BJ (cell line): ENCODE results near the gene PPP3CA. TPM values are rescaled to one million over a fixed set of nuclear protein-coding genes. Genes with fewer than 3 reads are reported as not detected.

Experiments
- CTCF ChIA-PET: fragments of 350-600 bp; formaldehyde crosslinking; extraction: SDS; loops from one replicate; lab custom pipeline; 2021; ENCODE audit warnings: antibody characterized with exemption, inconsistent platforms; lab: Yijun Ruan, JAX
- POLR2A ChIA-PET: fragments of 300-600 bp; sonication (Branson Sonifier 250); formaldehyde crosslinking; extraction: SDS; loops from one replicate; lab custom pipeline; 2021; ENCODE audit warnings: antibody characterized with exemption; lab: Charles Lee
- DNase-seq: peaks from one replicate; pipeline ENCODE4 v3.0.0-alpha.2; 2011; ENCODE audit warnings: low read depth
- H3K27me3 ChIP-seq: 2 replicates; pipeline ENCODE4 v1.6.0; 2011; ENCODE audit warnings: low read length; ENCODE audit not compliant: control insufficient read depth, insufficient read depth
- H3K36me3 ChIP-seq: 2 replicates; pipeline ENCODE4 v1.5.1; 2011; ENCODE audit warnings: low read length; ENCODE audit not compliant: control insufficient read depth, insufficient read depth
- H3K4me3 ChIP-seq: 2 replicates; pipeline ENCODE4 v1.5.1; 2011; ENCODE audit warnings: low read depth, mild to moderate bottlenecking, control low read depth, low read length
- polyA plus RNA-seq: library from polyadenylated mRNA; depleted of rRNA; stranded (reverse); fragments of >200 nt; gene quantifications from 2 replicates; pipeline ENCODE4 v1.2.3, GENCODE V29; 2011
- TF ChIP-seq, protein P1 (sequence below): IDR thresholded peaks from 2 replicates; pipeline ENCODE4 v1.5.1; 2011; ENCODE audit warnings: low read depth, mild to moderate bottlenecking, control low read depth, inconsistent platforms, low read length, moderate library complexity; ENCODE audit not compliant: insufficient read depth

PPP3CA gene
- polyA plus RNA-seq, 1 experiment, result 10.6 TPM

GRCh38 chr4:101291198-101291597 is 56.1 kb downstream of the PPP3CA start:
- POLR2A ChIA-PET, result interaction anchor here (0.5 kb wide), 1 partner anchor 14 kb away, joined by 5 read pairs; no protein-coding TSS in a partner anchor
- no peaks in the 10 kb centered on the region for H3K27me3 ChIP-seq

GRCh38 chr4:101290654-101291053 is 56.7 kb downstream of the PPP3CA start:
- POLR2A ChIA-PET, result interaction anchor here (0.5 kb wide), 1 partner anchor 15 kb away, joined by 5 read pairs; no protein-coding TSS in a partner anchor
- TF ChIP-seq, protein P1, sequence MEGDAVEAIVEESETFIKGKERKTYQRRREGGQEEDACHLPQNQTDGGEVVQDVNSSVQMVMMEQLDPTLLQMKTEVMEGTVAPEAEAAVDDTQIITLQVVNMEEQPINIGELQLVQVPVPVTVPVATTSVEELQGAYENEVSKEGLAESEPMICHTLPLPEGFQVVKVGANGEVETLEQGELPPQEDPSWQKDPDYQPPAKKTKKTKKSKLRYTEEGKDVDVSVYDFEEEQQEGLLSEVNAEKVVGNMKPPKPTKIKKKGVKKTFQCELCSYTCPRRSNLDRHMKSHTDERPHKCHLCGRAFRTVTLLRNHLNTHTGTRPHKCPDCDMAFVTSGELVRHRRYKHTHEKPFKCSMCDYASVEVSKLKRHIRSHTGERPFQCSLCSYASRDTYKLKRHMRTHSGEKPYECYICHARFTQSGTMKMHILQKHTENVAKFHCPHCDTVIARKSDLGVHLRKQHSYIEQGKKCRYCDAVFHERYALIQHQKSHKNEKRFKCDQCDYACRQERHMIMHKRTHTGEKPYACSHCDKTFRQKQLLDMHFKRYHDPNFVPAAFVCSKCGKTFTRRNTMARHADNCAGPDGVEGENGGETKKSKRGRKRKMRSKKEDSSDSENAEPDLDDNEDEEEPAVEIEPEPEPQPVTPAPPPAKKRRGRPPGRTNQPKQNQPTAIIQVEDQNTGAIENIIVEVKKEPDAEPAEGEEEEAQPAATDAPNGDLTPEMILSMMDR, result no peak
- no peak for DNase-seq
- H3K36me3 ChIP-seq, result no peaks in the 10 kb centered on the region
- CTCF ChIA-PET, result interaction anchor here (0.6 to 1.3 kb wide), 2 partner anchors 27 to 43 kb away, joined by 3 to 4 read pairs; no protein-coding TSS in a partner anchor
- no peaks in the 10 kb centered on the region for H3K27me3 ChIP-seq
- no peak overlapping the region for H3K4me3 ChIP-seq

More at GRCh38 chr4:101291198-101291597, 56.1 kb downstream of the PPP3CA start:
- TF ChIP-seq, protein P1, result no peak
- no peak for DNase-seq
- Histone ChIP-seq H3K4me3 (no peak overlapping the region), H3K36me3 (no peaks in the 10 kb centered on the region)
- CTCF ChIA-PET, result interaction anchor here (1.3 kb wide), 1 partner anchor 43 kb away, joined by 3 read pairs; no protein-coding TSS in a partner anchor

DNA sequence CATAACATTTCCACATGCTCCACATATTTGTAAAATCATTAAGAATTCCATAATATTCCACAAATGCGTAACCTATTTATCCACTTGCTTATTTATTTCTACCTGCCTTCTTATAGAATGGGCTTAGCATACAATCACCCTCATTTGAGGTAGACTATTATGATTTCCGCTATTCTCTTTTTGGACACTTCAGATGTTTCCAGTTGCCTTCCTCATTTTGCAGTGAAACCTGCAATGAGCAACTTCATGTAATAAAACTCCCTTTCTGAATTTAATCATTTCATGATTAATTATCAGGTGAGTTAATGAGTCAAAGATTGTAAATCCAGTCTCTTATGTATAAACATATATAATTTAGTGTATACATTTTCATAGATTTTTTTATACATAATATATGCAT is 58.0 kb downstream of the PPP3CA start:
- POLR2A ChIA-PET, result no interaction called here
- CTCF ChIA-PET, result no interaction called here

DNA sequence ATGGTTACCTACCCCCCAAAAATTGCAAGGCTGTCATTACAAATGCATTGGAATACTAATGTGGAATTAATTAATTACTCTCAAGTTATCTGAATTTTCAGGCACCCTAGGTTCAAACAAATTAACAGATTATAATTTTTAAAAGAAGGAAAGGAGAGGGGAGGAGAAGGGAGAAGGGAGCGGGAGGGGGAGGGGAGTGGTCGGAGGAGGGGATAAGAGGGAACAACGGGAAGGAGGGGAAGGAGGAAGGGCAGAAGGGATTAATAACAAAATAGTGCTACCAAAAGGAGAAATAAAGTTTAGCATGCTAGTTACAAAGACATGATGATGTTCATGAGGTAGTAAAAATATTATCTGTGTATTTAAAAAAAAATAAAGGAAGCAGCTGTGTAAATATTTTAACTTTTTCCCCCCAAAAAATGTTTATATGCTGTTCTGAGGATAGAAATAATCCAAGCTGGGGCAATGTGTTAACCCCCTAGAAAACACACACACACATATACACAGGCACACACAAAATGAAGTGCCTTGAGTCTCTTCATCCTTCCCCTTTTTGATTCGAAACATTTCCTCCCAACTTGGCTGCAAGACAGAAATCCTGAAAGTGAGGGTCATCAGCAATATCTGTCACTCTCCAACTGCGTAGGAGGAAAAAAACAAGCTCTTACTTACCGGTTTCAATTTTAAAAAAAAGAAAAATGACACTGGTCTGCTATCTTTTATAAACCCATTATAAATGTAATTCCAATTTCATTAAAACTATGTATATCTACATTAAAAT is 58.8 kb downstream of the PPP3CA start:
- H3K36me3 ChIP-seq, result no peaks in the 10 kb centered on the region
- CTCF ChIA-PET, result no interaction called here
- DNase-seq, result no peak
- POLR2A ChIA-PET, result no interaction called here
- TF ChIP-seq, protein P1, result no peak
- no peak overlapping the region for H3K4me3 ChIP-seq
- H3K27me3 ChIP-seq, result no peaks in the 10 kb centered on the region

More for the DNA sequence above, 58.0 kb downstream of the PPP3CA start:
- no peaks in the 10 kb centered on the region for H3K27me3 ChIP-seq
- no peak for DNase-seq
- no peaks in the 10 kb centered on the region for H3K36me3 ChIP-seq
- TF ChIP-seq, protein P1, result no peak
- no peak overlapping the region for H3K4me3 ChIP-seq

DNA sequence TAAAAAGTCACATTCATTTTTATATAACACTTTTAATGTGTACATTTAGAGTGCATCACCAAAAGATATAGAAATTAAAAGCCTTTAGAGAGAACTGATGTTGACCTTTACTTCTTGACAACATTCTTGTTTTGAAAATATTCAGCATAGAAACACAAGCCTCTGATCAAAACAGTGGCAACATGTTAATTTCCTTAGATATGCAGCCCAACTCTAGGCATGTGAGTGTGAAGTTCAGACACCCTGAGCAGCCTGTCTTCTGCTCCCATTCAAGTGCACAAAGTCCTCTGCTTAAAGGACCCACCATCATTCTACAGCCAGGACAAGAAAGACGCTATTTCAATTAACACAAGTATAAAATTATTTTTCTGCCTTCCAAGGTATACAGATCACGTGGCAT is 60.0 kb downstream of the PPP3CA start:
- DNase-seq, result no peak
- H3K36me3 ChIP-seq, result no peaks in the 10 kb centered on the region
- POLR2A ChIA-PET, result no interaction called here
- TF ChIP-seq, protein P1, result no peak
- no peak overlapping the region for H3K4me3 ChIP-seq
- H3K27me3 ChIP-seq, result no peaks in the 10 kb centered on the region
- CTCF ChIA-PET, result interaction anchor here (0.9 kb wide), 1 partner anchor 19 kb away, joined by 4 read pairs; no protein-coding TSS in a partner anchor
